ENCODE measurements around the gene C5orf52.
"Not testable (repeated sequence)": the region's sequence is repeated elsewhere in the genome, so short reads cannot be mapped to it uniquely, and the experiment has no call there.

The C5orf52 gene

DNA sequence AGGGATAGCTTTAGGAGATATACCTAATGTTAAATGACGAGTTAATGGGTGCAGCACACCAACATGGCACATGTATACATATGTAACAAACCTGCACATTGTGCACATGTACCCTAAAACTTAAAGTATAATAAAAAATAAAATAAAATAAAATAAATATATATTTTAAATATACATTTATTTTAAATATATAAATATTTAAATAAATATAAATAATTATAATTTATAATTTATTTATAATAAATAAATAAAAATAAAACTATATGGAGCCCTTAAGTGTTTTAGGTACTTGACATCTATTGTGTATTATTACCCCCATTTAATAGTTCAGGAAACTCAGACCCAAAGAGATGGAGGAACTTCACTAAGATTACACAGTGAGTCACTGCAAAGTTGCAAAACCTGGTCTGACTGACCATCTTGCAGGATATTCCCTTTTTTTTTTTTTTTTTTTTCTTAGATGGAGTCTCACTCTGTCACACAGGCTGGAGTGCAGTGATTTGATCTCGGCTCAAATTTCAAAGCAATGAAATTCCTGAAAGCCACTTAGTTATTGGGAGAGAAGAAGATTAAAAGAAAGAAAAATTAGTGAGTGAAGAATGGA is 5.8 kb upstream of the C5orf52 start:
- no peak for DNase-seq
- H3K36me3 Mint-ChIP-seq (ENCODE audit: low read depth) = no peaks in the 10 kb centered on the region

DNA sequence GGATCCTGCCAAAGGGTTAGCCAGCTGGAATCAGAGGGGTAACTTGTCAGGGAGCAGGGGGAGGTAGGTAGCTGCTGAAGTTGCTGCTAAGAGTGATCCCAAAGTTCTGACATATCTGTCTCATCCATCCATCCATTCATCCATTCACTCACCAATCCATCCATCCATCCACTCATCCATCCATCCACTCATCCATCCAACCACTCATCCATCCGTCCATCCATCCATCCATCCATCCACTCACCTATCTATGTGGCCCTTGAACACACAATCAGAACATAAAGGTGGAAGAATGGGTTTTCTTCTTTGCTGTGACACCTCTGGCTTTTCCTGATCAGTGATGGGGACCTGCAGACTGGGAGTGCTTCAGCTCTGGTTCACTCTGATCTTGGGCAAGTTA is 3.0 kb upstream of the C5orf52 start:
- no peak overlapping the region for H3K4me3 Mint-ChIP-seq
- H3K27ac Mint-ChIP-seq = no peak overlapping the region
- peaks cover 4% of the 10 kb centered on the region for H3K36me3 Mint-ChIP-seq (ENCODE audit: low read depth)
- H3K4me1 Mint-ChIP-seq (ENCODE audit: low read depth) = peaks cover 24% of the 10 kb centered on the region
- H3K27me3 Mint-ChIP-seq = peaks cover 39% of the 10 kb centered on the region
- no peak for DNase-seq
- H3K9me3 Mint-ChIP-seq = peaks cover 7% of the 10 kb centered on the region

More for the DNA sequence above, 5.8 kb upstream of the C5orf52 start:
- Mint-ChIP-seq H3K4me3 (no peak overlapping the region), H3K27ac (no peak overlapping the region), H3K27me3 (peaks cover 18% of the 10 kb centered on the region), H3K9me3 (peaks cover 7% of the 10 kb centered on the region), H3K4me1 (ENCODE audit: low read depth) (peaks cover 8% of the 10 kb centered on the region)

DNA sequence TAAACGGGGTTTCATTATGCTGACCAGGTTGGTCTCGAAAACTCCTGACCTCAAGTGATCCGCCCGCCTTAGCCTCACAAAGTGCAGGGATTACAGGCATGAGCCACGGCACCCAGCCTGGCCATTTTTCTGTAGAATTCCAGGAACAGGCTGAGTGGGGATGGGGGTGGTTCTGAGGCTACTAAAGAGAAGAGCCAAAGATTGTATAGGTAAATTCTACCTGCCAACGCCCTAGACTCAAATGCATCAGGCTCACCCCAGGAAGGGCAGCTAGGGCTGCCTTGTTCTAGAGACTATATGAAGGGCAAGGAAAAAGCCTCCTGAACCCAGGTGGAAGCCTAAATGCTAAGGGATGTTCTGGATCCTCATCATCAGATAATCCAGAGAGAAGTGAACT is 1.6 kb upstream of the C5orf52 start:
- Mint-ChIP-seq H3K36me3 (ENCODE audit: low read depth) (peaks cover 4% of the 10 kb centered on the region), H3K27ac (no peak overlapping the region), H3K4me3 (peak overlapping the region; percentile 87), H3K9me3 (peaks cover 4% of the 10 kb centered on the region), H3K4me1 (ENCODE audit: low read depth) (peaks cover 24% of the 10 kb centered on the region), H3K27me3 (peaks cover 39% of the 10 kb centered on the region)
- DNase-seq = no peak

- H3K27ac Mint-ChIP-seq = peak overlapping the region; percentile 85
- no peaks in the 10 kb centered on the region for H3K9me3 Mint-ChIP-seq
- H3K27me3 Mint-ChIP-seq = peaks cover 39% of the 10 kb centered on the region
- peak overlapping the region; percentile 87 for H3K4me3 Mint-ChIP-seq
- peaks cover 24% of the 10 kb centered on the region for H3K4me1 Mint-ChIP-seq (ENCODE audit: low read depth)
- no peak for DNase-seq
- H3K36me3 Mint-ChIP-seq (ENCODE audit: low read depth) = peaks cover 4% of the 10 kb centered on the region
These were observed 428 bp downstream of the C5orf52 start for GRCh38 chr5:157671592-157672330.

DNA sequence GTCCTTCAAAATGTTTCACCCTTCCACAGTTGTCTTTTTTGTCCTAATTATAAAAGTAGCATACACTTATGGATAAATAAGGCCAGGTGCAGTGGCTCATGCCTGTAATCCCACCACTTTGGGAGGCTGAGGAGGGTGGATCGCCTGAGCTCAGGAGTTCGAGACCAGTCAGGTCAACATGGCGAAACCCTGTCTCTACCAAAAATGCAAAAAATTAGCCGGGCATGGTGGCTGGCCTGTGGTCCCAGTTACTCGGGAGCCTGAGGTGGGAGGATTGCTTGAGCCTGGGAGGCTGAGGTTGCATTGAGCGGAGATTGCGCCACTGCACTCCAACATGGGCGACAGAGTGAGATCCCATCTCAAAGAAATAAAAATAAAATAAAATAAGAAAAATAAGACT is 1.6 kb downstream of the C5orf52 start:
- Mint-ChIP-seq H3K36me3 (ENCODE audit: low read depth) (peaks cover 4% of the 10 kb centered on the region), H3K4me1 (ENCODE audit: low read depth) (peaks cover 24% of the 10 kb centered on the region), H3K4me3 (no peak overlapping the region), H3K27ac (no peak overlapping the region), H3K9me3 (no peaks in the 10 kb centered on the region), H3K27me3 (peaks cover 39% of the 10 kb centered on the region)
- DNase-seq = no peak

- peaks cover 31% of the 10 kb centered on the region for H3K27me3 Mint-ChIP-seq
- DNase-seq; H3K27ac Mint-ChIP-seq; H3K4me3 Mint-ChIP-seq; H3K9me3 Mint-ChIP-seq; H3K36me3 Mint-ChIP-seq (ENCODE audit: low read depth): not testable (repeated sequence)
- H3K4me1 Mint-ChIP-seq (ENCODE audit: low read depth) = peaks cover 24% of the 10 kb centered on the region
These were observed 3.0 kb downstream of the C5orf52 start for GRCh38 chr5:157674351-157674750.

DNA sequence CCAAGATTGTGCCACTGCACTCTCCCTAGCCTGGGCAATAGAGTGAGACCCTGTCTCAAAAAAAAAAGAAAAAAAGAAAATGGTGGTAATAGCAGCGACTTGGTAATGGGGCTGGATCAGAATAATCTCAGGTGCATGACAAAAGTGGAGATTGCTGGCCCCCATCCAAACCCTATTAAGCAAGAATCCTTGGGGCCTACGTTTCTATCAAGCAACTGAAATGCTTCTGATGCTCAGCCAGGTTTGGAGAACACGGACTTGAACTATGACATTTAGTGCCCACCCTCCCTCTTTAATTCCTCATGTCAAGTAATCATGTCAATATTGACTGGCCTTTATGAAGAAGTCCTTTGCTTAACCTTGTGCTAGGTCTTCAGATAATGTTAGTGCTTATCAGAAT is 6.6 kb downstream of the C5orf52 start:
- DNase-seq = no peak
- no peaks in the 10 kb centered on the region for H3K4me1 Mint-ChIP-seq (ENCODE audit: low read depth)
- H3K9me3 Mint-ChIP-seq = no peaks in the 10 kb centered on the region
- no peaks in the 10 kb centered on the region for H3K36me3 Mint-ChIP-seq (ENCODE audit: low read depth)
- no peak overlapping the region for H3K4me3 Mint-ChIP-seq
- no peak overlapping the region for H3K27ac Mint-ChIP-seq
- peaks cover under 1% of the 10 kb centered on the region for H3K27me3 Mint-ChIP-seq

DNA sequence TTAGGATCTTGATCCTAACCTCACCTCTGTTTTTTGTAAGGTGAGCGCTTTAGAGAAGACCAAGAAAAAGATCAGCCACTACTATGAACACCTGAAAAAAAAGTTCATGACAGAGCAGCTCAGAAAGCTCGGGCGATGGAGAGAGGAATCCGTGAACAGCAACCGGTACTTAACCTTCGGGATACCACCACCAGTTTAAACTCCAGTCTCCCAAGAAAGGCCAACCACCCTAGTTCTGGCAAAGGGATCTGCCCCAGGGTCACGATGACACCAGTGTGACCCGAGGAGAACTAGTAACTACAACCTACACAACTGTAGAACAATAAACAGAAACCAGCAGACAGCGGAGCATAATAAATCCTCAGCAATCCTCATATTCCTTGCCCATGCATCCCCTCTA is 8.5 kb downstream of the C5orf52 start:
- H3K9me3 Mint-ChIP-seq = no peaks in the 10 kb centered on the region
- no peaks in the 10 kb centered on the region for H3K36me3 Mint-ChIP-seq (ENCODE audit: low read depth)
- DNase-seq = no peak
- H3K4me1 Mint-ChIP-seq (ENCODE audit: low read depth) = no peaks in the 10 kb centered on the region
- no peak overlapping the region for H3K27ac Mint-ChIP-seq
- no peaks in the 10 kb centered on the region for H3K27me3 Mint-ChIP-seq
- no peak overlapping the region for H3K4me3 Mint-ChIP-seq

DNA sequence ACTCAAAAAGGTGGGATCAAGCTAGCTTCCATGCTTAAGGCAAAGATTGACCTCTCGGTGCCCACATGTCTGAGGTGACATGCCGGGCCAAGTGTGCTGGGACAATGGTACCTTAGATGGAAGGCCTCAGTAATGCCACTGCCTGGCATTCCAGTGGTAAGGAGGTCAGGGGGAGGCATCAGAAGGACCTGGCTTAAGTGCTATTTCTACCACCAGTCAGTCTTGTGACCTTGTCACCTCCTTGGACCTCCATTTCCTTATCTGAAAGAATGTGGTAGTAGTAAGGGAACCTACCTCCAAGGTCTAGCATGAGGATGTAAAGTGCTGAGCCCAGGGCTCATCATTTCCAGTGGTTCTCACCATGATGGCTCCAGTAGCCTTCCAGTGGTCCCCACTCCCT is 8.9 kb downstream of the C5orf52 start:
- Mint-ChIP-seq H3K9me3 (no peaks in the 10 kb centered on the region), H3K27ac (no peak overlapping the region), H3K4me1 (ENCODE audit: low read depth) (no peaks in the 10 kb centered on the region), H3K27me3 (no peaks in the 10 kb centered on the region), H3K4me3 (no peak overlapping the region), H3K36me3 (ENCODE audit: low read depth) (no peaks in the 10 kb centered on the region)
- no peak for DNase-seq

DNA sequence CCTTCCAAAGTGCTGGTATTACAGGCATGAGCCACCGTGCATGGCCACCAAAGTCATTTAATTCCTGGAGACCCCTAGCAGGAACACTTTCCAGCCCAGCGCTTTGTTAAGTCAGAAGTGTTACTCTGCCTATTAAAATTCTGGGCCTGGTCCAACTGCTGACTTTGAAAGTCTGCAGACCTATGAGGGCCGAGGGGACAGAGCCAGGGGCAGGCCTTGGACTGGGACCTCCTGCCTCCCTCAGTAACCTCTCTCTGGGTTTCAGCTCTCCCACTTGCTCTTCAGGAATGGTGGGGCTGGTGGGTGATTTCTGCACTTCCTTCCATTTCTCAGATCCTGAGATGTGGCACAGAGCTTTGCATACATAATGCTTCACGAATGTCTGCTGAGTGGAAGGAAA is 9.7 kb downstream of the C5orf52 start:
- Mint-ChIP-seq H3K4me3 (no peak overlapping the region), H3K36me3 (ENCODE audit: low read depth) (no peaks in the 10 kb centered on the region), H3K4me1 (ENCODE audit: low read depth) (no peaks in the 10 kb centered on the region), H3K9me3 (no peaks in the 10 kb centered on the region), H3K27me3 (no peaks in the 10 kb centered on the region), H3K27ac (no peak overlapping the region)
- no peak for DNase-seq

- no peak overlapping the region for H3K27ac Mint-ChIP-seq
- H3K9me3 Mint-ChIP-seq = no peaks in the 10 kb centered on the region
- H3K4me3 Mint-ChIP-seq = no peak overlapping the region
- H3K27me3 Mint-ChIP-seq = no peaks in the 10 kb centered on the region
- no peaks in the 10 kb centered on the region for H3K4me1 Mint-ChIP-seq (ENCODE audit: low read depth)
- H3K36me3 Mint-ChIP-seq (ENCODE audit: low read depth) = no peaks in the 10 kb centered on the region
- no peak for DNase-seq
These were observed 10.9 kb downstream of the C5orf52 start for GRCh38 chr5:157682257-157682656.

GRCh38 chr5:157686276-157687197 is 15.2 kb downstream of the C5orf52 start:
- not testable (repeated sequence) for H3K27ac Mint-ChIP-seq; H3K4me1 Mint-ChIP-seq (ENCODE audit: low read depth); H3K27me3 Mint-ChIP-seq; H3K4me3 Mint-ChIP-seq; H3K9me3 Mint-ChIP-seq; H3K36me3 Mint-ChIP-seq (ENCODE audit: low read depth); DNase-seq

DNA sequence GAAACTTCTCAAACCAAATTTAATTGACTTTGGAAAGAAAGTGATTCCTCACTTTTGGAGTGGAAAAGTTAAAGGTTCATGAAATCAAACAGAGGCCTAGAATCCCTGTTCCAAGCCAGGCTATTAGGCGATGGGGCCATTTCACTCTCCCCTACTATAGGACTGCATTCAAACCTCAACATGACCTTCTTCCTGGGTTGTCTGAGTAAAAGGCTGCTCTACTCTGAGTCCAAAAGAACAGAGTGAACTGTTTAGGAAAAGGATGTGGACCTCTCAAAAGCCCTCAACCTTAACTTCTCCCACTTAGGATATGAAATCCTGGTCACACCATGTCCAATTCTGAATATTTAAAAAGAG is 15.8 kb downstream of the C5orf52 start:
- H3K4me3 Mint-ChIP-seq = no peak overlapping the region
- H3K27ac Mint-ChIP-seq = no peak overlapping the region
- H3K9me3 Mint-ChIP-seq = peaks cover 5% of the 10 kb centered on the region
- H3K27me3 Mint-ChIP-seq = no peaks in the 10 kb centered on the region
- DNase-seq = no peak
- H3K36me3 Mint-ChIP-seq (ENCODE audit: low read depth) = no peaks in the 10 kb centered on the region
- H3K4me1 Mint-ChIP-seq (ENCODE audit: low read depth) = no peaks in the 10 kb centered on the region

- DNase-seq = peak; percentile 54
- peaks cover 5% of the 10 kb centered on the region for H3K9me3 Mint-ChIP-seq
- no peak overlapping the region for H3K27ac Mint-ChIP-seq
- no peaks in the 10 kb centered on the region for H3K27me3 Mint-ChIP-seq
- no peaks in the 10 kb centered on the region for H3K36me3 Mint-ChIP-seq (ENCODE audit: low read depth)
- no peaks in the 10 kb centered on the region for H3K4me1 Mint-ChIP-seq (ENCODE audit: low read depth)
- H3K4me3 Mint-ChIP-seq = no peak overlapping the region
These were observed 18.8 kb downstream of the C5orf52 start for GRCh38 chr5:157689942-157690689.
